NT2/D1 (cell line): ENCODE measurements around the gene GFRA4.

Source experiments
- DNase-seq: peaks from one replicate; pipeline ENCODE4 v3.0.0-alpha.2; 2011; ENCODE audit warnings: low read depth, low spot score
- H3K27me3 ChIP-seq: 2 replicates; pipeline ENCODE4 v1.6.0; 2011; ENCODE audit warnings: mild to moderate bottlenecking; ENCODE audit not compliant: insufficient read length, insufficient read depth
- H3K36me3 ChIP-seq: 2 replicates; pipeline ENCODE4 v1.6.1; 2011; ENCODE audit warnings: mild to moderate bottlenecking, low read length, mixed read lengths; ENCODE audit not compliant: insufficient read depth, insufficient read length
- H3K4me1 ChIP-seq: 2 replicates; pipeline ENCODE4 v1.5.1; 2011; ENCODE audit not compliant: insufficient read depth, insufficient read length
- H3K4me3 ChIP-seq: 2 replicates; pipeline ENCODE4 v1.5.1; 2011; ENCODE audit warnings: low read depth; ENCODE audit not compliant: insufficient read length
- H3K9ac ChIP-seq: 2 replicates; pipeline ENCODE4 v1.6.0; 2011; ENCODE audit warnings: low read depth; ENCODE audit not compliant: insufficient read length
- H3K9me3 ChIP-seq: 2 replicates; pipeline ENCODE4 v1.5.1; 2011; ENCODE audit warnings: mild to moderate bottlenecking, low read length; ENCODE audit not compliant: insufficient read depth
- SUZ12 ChIP-seq: IDR thresholded peaks from 2 replicates; pipeline ENCODE4 v1.6.1; 2011; ENCODE audit not compliant: insufficient read length, insufficient read depth; ENCODE audit errors: extremely low read depth
- YY1 ChIP-seq: IDR thresholded peaks from 2 replicates; pipeline ENCODE4 v1.6.1; 2011; ENCODE audit not compliant: insufficient read length, insufficient read depth
- ZNF274 ChIP-seq: IDR thresholded peaks from 2 replicates; pipeline ENCODE4 v1.6.1; 2011; ENCODE audit warnings: mild to moderate bottlenecking, low read depth, low read length

Gene GFRA4

GRCh38 chr20:3706774-3707507 is 43.7 kb upstream of the GFRA4 start:
- no peaks in the 10 kb centered on the region for H3K27me3 ChIP-seq
- no peak for DNase-seq
- TF ChIP-seq YY1 (no peak), SUZ12 (no peak), ZNF274 (no peak)
- no peaks in the 10 kb centered on the region for H3K9me3 ChIP-seq
- H3K4me3 ChIP-seq, result no peak overlapping the region
- H3K9ac ChIP-seq, result no peak overlapping the region
- H3K36me3 ChIP-seq, result no peaks in the 10 kb centered on the region
- peaks cover 2% of the 10 kb centered on the region for H3K4me1 ChIP-seq

GRCh38 chr20:3705970-3706739 is 43.0 kb upstream of the GFRA4 start:
- Histone ChIP-seq H3K9ac (no peak overlapping the region), H3K36me3 (no peaks in the 10 kb centered on the region), H3K9me3 (no peaks in the 10 kb centered on the region), H3K4me3 (no peak overlapping the region), H3K27me3 (no peaks in the 10 kb centered on the region), H3K4me1 (peaks cover 2% of the 10 kb centered on the region)
- no peak for DNase-seq
- TF ChIP-seq YY1 (no peak), SUZ12 (no peak), ZNF274 (no peak)

GRCh38 chr20:3705491-3705969 is 42.3 kb upstream of the GFRA4 start:
- TF ChIP-seq YY1 (no peak), SUZ12 (no peak), ZNF274 (no peak)
- no peak for DNase-seq

GRCh38 chr20:3704087-3704486 is 40.9 kb upstream of the GFRA4 start:
- Histone ChIP-seq H3K4me3 (no peak overlapping the region), H3K36me3 (no peaks in the 10 kb centered on the region), H3K4me1 (no peaks in the 10 kb centered on the region), H3K9me3 (no peaks in the 10 kb centered on the region), H3K27me3 (no peaks in the 10 kb centered on the region), H3K9ac (no peak overlapping the region)
- TF ChIP-seq YY1, result no peak
- no peak for TF ChIP-seq ZNF274
- TF ChIP-seq SUZ12, result no peak
- no peak for DNase-seq

More at GRCh38 chr20:3705491-3705969, 42.3 kb upstream of the GFRA4 start:
- H3K4me3 ChIP-seq, result no peak overlapping the region
- H3K9me3 ChIP-seq, result no peaks in the 10 kb centered on the region
- no peaks in the 10 kb centered on the region for H3K36me3 ChIP-seq
- no peak overlapping the region for H3K9ac ChIP-seq
- peaks cover 1% of the 10 kb centered on the region for H3K4me1 ChIP-seq
- H3K27me3 ChIP-seq, result no peaks in the 10 kb centered on the region

- Histone ChIP-seq H3K27me3 (no peaks in the 10 kb centered on the region), H3K4me1 (no peaks in the 10 kb centered on the region), H3K9ac (no peak overlapping the region), H3K4me3 (no peak overlapping the region), H3K36me3 (no peaks in the 10 kb centered on the region), H3K9me3 (no peaks in the 10 kb centered on the region)
- TF ChIP-seq YY1 (no peak), SUZ12 (no peak), ZNF274 (no peak)
- no peak for DNase-seq
These were observed 39.6 kb upstream of the GFRA4 start for GRCh38 chr20:3702611-3703391.

GRCh38 chr20:3701061-3701998 is 38.1 kb upstream of the GFRA4 start:
- H3K9me3 ChIP-seq, result peaks cover 4% of the 10 kb centered on the region; the same call in 1 of the 2 replicates
- H3K36me3 ChIP-seq, result no peaks in the 10 kb centered on the region
- H3K4me3 ChIP-seq, result no peak overlapping the region
- TF ChIP-seq ZNF274 (no peak), YY1 (no peak), SUZ12 (no peak)
- H3K27me3 ChIP-seq, result no peaks in the 10 kb centered on the region
- no peak overlapping the region for H3K9ac ChIP-seq
- H3K4me1 ChIP-seq, result peaks cover 10% of the 10 kb centered on the region
- no peak for DNase-seq
